ENCODE data around the gene MAP2K1.
"Not testable (repeated sequence)": the region's sequence is repeated elsewhere in the genome, so short reads cannot be mapped to it uniquely, and the experiment has no call there.

Gene MAP2K1

DNA sequence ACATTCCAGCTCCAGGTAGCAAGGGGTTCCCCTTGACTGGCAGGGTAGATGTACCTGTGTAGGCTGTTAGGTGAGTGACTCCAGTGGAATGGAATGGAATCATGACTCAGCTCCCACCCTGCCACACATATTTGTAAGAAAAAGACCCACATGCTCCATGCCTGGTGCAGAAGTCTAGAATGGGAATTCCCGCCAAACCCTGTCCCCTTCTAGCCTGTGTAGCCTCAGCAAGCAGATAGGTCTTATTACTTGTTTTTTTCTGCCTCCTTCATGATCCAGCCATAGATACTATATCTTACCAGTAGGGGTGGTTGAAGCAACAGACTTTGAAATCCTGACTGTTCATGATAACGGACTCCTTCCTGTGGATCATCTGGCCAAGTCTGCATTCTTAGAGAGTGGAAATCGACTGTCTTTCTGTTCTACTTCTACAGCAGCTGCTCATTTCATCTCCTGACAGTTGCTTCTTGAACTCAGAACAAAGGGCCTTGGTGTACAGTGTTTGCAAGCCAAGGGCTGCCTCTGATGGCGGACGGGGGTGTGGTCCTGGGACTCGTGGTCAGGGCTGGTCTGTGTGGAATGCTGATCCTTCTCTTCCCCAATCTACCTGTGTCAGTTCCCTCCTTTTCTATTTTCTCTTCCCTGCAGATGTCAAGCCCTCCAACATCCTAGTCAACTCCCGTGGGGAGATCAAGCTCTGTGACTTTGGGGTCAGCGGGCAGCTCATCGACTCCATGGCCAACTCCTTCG lies 94.6 kb downstream of the MAP2K1 start:
- no peak for DNase-seq

DNA sequence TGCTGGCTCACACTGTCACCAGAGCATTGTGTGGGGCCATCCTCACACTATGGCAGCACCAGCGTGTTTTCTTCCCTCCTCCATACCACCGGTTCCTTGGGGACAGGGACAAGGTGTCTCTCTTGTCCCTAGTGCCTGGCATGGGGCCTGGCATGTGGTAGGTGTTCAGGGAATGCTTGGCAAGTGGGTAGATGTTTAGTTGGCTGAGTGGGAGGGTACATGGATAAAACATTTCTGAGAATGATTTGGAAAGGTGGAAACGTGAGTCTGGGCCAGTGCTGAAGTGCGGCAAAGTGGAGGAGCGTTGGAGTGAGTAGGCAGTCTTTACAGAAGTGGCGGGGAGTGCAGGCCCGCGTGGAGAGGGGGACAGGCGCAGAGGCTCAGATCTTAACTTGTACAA lies 95.8 kb downstream of the MAP2K1 start:
- no peak for DNase-seq

DNA sequence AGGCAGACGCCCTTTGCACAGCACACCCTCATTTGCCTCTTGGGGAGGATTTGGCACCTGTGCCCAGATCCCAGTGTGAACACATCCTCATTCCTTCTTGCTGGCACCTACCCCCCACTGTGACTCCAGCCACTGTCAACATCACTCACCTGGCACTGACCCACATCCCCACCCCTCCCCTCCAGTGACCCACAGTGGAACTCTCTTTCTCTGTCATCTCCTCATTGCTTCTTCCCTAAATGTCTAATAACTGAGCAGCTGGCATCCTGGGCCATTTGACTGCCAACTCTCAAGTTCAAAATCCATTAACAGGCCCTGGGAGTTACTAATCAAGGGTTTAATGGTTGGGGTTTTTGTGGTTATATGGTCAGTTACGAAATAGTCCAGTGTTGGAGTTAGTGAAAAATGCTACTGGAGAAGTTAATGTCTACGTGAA lies 96.4 kb downstream of the MAP2K1 start:
- DNase-seq: no peak

DNA sequence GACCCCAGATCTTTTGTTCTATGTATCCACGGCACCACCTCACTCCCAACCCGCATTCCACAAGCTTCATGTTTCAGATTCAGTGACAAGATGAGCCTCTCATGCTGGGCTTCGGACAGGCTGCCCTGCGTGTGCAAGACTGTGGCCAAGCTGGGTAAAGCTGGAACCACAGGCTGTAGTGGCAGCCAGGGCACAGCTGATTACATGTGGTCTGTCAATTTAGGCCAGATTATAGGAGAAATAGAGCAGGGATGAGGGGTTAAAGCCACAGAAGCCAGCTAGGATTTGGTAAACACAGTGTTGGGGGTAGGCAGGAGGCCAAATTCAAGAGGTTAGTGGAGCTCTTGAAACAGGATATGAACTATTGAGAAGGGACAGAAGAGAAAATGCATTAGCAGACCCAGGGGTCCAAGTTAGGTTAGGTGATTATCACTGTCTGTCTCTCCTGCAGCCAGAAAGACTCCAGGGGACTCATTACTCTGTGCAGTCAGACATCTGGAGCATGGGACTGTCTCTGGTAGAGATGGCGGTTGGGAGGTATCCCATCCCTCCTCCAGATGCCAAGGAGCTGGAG lies 97.9 kb downstream of the MAP2K1 start:
- DNase-seq: no peak

DNA sequence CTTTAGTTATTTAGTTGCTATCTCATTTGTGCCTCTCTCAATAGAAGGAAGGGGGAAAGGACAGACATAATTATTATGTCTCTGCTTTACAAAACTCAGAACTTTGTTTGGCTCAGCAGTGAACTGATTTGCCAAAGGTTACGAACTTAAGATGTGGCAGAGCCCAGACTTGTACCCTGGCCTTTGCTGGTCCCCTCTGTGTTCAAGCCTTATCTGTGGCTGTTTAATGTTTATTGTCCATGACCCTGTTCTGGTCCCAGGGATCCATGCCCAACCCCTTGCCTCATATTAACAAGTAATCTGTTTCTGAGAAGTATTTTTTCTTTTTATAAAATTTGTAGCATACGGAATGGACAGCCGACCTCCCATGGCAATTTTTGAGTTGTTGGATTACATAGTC lies 100.2 kb downstream of the MAP2K1 start:
- no peak for DNase-seq

DNA sequence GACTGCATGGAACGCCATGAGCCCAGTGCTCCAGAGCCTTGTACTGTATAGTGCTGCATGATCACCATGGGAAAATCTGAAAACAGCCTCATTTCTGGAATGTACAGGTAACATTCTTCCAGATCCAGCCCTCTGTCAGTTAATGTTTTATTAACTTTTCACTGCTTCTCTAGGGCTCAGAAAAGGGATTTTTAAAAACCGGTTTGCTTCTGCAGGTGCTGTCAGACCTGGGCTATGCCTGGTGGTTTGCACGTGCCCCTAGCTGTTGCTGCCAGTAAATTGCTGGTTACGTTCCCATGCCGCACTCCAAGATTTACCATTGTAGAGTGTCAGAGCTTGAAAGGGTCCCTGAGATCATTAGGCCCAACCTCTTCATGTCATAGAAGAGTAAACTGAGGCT lies 101.8 kb downstream of the MAP2K1 start:
- no peak for DNase-seq

DNA sequence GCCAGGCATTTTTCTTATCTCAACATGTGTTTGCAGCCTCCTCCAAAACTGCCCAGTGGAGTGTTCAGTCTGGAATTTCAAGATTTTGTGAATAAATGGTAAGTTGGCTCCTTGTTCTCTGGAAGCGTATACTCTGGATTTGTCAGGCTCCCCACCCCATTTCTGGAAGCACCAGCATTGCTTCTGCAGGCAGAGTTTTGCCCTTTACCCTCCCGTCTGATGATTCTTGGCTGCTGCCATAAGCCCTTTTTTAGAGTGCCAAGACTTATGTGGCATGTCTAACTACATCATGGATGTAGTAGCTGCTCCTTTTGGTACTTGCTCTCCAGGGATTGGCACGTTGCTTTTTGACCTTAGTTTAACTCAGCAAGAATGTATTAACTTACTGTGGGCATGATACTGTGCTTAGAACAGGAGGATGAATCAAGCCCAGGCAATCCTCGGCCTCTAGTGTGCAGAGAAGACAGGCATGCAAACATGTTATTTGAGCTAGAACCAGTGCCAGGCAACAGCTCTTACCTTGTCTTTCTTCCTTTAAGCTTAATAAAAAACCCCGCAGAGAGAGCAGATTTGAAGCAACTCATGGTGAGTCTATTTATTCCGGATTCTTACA lies 102.6 kb downstream of the MAP2K1 start:
- no peak for DNase-seq

DNA sequence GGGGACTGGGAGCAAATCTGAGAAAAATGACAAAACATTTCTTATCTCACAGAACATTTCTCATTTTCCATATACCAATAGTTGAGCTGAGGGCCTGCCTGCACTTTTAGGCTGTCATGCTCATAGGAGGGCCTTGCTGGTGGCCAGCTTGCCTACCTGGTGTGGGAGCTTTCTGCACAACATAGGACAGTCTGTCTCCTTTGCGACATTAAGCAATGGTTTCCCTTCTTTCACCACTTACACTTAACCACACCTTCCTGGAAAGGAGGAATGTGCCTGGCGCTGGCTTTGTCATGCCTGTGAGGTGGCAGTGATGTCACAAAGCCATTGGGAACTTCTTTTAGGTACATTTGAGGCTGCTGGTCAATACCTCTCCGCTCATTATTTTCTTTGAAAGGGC lies 105.1 kb downstream of the MAP2K1 start:
- DNase-seq: no peak

DNA sequence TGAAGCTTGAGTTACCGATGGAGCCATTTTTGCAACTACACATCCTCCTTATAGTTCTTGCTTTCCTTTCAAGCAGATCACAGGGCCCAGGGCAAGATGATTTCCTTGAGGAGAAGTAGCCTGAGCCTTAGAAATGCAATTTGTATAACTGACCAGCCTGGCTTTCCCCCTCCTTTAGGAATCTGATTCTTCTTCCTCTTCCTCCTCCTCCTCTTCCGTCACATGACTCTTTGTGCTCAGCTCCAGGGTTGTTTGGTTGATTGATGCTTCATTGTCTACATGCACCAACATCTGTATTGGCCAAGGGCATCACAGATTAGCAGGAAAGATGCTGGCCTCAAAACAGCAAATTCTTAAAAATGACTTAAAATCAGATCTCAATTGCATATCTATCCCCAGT lies 107.5 kb downstream of the MAP2K1 start:
- DNase-seq: no peak

DNA sequence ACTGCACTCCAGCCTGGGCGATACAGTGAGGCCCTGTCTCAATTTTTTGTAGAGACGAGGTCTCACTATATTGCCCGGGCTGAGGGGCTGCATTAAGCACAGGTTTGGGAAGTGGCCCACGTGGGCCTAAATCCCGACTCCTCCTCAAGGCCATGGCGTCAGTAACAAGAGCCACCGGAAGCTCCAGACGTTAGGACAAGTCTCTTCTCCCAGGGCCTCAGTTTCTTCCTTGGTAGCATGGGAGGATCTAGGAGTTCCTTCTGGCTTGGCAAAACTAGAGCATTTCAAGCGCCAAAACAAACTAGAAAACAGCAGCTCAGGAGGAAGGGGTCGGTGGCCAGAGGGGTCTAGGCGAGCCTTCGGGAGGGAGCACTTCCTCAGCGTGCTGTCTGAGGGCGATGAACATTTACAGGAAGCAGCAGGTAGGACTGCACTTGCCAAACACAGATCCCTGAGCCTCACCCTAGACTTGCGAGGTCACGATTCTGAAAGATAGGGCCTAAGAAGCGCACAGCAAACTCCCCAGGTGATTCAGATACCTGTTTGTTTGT lies 110.3 kb downstream of the MAP2K1 start:
- no peak for DNase-seq

DNA sequence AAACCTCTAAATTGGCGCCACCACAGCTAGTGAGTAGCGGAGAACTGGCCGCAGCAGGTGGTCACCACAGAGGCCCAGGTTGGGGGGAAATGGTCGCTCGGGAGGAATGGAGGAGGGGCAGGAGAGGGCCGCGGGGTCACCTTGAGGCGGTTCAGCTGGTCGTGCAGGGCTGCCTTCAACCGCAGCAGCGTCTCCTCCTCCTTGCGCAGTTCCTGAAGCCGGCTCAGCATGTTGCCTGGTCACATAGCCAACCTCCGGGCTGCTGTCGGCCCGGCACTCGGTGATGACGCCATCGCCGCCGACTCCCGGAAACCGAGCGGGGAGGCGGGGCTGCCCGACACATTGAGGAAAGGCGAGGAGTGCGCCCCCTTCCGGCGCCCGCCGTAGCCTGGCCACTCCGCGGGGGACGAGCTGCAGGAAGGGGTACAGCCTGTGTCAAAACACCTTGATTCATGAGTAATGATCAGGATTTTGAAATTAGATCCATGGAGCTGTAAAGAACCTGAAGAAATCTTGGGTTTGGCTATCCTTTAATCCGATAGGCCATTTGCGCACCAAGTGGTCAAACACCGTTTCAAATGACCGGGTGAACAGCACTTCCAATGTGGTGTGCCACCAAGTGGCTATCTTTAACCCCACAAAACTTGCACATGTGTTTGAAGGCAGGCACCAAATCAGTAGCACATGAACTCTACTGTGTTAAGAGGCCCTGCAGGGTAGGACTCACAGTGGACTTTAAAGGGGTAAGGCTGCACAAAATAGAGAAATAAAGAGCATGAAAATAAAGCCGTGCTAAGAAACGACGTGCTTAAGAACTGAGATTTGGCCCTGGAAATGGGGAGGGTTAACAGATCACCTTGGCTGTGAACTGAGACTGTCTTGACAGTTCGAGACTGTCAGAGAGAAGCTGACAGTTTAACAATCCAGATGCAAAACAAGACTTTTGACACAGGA lies 111.1 kb downstream of the MAP2K1 start, which contains the start of gene SNAPC5:
Gene SNAPC5, minus strand, starts transcription at position 261 of the 954 bp plus-strand sequence. Its CDS starts 31 bp downstream, at position 230.
- DNase-seq: peak; percentile 97

DNA sequence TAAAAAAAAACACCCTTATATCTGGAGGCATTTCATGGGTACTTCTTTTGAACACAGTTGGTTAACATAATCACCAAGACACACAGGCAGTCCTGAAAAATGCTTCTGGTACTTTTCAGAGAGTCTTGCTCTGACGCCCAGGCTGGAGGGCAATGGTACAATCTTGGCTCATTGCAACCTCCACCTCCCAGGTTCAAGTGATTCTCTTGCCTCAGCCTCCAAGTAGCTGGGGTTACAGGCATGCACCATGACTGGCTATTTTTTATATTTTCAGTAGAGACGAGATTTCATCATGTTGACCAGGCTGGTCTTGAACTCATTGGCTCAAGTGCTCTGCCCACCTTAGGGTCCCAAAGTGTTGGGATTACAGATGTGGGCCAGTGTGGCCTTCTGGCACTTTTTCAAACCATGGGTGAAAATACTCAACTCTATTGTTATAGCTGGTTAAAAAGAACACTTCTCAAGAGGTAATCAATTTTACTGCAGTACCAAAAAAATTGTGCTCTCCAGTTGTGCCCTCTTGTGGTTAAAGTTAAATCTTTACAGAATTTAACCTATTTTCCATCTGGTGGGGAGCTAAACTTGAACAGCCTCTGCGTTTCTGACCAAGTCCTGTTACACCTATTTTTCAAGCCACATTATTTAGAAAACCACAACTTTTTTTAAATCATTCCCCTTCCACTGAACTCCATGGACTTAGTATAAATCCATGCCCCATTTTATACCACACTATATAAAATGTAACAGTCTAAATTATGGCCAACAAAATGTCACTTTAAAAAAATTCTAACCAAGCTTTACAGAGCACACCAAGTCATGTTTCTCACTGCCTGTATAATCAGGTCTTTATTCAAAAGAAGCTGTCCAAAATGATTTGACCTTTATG lies 112.0 kb downstream of the MAP2K1 start:
- DNase-seq: no peak

DNA sequence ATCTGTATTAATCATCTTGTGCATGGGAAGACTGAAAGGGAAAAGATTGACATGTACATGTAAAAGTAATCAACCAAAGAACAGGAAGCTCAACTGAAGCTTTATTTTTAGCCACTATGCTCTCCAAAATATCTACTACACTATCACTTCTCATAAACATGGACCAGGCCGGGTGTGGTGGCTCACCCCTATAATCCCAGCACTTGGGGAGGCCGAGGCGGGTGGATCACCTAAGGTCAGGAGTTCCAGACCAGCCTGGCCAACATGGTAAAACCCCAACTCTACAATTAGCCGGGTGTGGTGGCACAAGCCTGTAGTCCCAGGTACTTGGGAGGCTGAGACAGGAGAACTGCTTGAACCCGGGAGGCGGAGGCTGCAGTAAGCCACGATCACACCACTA lies 113.6 kb downstream of the MAP2K1 start:
- not testable (repeated sequence) for DNase-seq

DNA sequence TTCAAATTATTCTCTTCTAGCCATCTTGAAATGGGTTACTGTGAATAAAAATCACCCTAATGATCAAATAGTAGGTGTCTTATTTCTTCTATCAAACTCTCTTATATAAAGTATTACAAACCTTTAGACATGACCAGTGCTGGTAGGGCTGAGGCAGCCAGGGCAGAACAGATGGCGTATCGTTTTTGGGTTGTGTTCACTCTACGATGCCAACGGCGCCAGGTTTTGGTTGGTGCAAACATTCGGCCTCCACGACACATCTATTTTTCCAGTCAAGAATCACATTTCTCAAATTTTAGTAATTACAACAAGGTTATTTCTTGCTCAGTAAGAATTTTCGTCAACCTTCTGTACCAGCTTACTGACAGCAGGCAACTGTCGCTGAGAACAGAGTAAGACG lies 115.8 kb downstream of the MAP2K1 start:
- no peak for DNase-seq

DNA sequence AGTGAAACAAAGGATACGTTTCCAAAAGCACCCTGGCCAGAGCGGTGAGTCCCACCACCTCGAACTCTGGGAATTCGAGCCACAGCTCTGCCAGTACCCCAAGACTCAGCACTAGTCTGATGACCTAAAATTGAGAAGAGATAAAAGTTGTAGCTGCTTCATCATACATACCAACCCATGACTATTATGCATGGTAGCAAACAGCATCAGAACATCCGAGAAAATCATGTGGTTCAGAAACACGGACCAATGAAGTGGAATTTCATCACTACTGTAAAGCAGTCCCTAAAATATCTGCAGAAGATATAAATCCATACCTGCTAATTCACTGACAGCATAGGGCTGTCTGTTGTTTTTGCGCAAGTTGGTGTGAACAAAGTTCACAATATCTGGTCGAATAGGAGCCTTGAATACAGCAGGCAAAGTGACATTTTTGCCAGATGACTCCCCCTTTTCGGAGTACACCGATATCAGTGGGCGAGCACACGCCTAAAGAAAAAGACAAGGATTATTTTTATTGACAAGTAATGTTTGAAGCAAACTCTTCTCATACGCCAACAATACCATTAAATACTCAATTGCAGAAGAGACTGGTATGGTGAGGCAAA lies 116.4 kb downstream of the MAP2K1 start:
- DNase-seq: not testable (repeated sequence)

DNA sequence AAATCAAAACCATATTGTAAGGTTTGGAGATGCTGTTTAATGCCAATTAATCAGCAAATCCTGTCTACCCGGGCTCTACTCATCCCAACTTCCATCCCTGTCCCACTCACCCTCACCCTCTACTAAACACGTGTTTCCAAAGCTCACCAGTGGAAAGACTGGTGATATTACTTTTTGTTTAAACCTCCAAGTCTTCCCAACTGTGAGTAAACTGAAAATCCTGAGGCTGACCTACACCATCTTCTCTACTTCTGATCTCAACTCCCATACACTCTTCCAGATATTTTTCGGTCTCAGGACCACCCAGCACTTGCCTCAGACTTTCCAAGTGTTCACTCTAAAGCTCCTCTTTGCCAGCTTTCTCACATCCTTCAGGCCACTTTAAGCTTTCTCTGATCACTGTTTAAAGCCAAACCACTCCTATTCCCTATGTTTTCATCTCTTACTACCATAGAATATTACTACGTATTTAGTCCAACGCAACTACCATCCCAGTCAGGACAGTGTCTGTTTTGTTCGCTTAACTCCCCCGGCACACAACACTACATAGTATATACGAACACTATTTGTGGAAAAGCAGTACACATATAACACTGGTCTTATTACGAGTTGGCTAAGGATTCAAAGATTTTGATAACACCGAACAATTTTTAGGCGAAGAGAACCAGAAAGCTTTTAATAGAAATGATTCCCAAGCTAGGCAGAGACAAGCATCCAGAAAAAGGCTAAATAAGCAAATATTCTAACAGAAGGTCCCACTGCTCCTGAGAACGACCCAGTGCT lies 117.3 kb downstream of the MAP2K1 start:
- no peak for DNase-seq

DNA sequence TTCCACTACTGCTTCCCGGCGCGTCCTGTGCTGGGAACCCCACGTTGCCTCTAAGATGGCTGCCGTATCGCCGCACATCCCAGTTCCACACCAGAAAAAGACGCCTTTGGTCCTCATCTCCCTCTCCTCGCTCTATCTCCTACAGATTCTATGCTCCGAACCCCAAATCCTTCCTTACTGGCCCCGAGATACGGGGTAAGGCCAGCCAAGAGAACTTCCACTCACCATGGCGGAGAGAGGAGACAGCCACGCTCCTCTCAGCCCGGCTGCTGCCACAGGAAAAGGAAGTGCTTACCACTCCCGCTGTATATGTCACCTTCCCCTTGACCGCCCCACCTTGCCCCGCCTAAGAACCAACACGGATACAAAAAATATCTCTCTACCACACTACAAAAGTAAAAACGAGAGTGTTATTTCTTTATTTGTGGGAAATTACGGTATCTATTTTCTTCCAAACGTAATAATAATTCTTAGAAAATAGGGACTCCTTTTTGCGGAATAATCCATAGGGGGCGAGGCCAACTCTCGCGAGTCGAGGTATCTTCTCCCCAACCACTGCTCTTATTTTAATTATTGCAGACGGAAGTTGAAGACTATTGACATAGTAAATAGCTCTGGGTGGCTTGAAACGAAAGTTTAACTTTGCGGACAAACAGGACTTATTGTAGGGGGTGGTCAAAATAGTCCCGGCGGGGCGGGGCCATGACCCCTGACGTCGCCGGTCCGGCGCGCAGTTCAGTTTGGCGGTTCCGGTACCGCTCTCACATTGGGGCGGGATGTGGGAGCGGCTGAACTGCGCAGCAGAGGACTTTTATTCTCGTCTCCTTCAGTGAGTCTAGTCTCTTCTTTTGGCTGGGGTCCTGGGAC lies 118.1 kb downstream of the MAP2K1 start, which contains the start of the genes RPL4 and ZWILCH:
Gene RPL4, minus strand, starts transcription at position 293 of the 867 bp plus-strand sequence. Its CDS starts 65 bp downstream, at position 228.
Gene ZWILCH, plus strand, starts transcription at position 764 of the 867 bp plus-strand sequence. Its CDS starts 13 bp downstream, at position 777.
- DNase-seq: peak; percentile 84

DNA sequence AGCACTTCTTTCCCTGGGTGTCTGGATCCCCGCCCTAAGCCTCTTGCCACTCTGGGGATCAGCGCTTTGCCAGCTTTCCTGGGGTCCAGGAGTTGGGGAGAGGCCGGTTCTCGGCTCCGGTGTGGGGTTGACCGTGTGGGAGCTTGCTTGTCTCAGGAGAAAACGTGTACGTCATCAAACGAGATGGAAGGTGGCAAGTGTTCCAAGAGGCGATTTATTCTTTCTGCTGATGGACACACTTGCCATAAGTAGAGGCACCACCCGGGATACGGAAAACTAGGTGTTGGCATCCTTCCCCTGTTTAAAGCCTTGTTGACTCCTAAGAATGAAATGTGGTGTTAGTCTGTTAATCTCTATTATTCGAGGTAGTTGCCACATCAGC lies 118.7 kb downstream of the MAP2K1 start:
- no peak for DNase-seq

DNA sequence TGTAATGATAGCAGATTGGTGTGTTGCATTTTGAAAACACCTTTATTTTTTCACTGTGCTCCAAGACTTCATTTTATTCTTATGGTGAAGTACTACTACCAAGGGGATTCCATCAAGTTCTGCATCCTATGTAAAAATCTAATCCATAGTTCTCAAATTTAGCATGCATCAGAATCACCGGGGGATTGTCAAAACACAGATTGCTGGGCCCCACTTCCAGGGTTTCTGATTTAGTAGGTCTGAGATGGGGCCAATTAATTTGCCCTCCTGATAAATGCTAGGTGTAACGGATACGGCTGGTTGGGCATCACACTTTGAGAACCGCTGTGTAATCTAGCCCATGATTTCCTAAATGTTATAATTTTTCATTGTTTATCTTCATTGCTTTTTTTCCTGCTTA lies 119.1 kb downstream of the MAP2K1 start:
- DNase-seq: no peak

Measured in NK-92 treated with Interleukin-12 subunit alpha and Interleukin-12 subunit beta, amount 100 ng/mL, for 24 hours (cell line).